Hematopoietic multipotent progenitor cell treated with erythropoietin and hydrocortisone succinate and interleukin-3 and kit ligand, for 4 days (in vitro differentiated cells): ENCODE results near the gene ATP2B1.

Experiments
- DNase-seq: peaks from one replicate; pipeline ENCODE4 v3.0.0-alpha.2; 2015

Gene ATP2B1

DNA sequence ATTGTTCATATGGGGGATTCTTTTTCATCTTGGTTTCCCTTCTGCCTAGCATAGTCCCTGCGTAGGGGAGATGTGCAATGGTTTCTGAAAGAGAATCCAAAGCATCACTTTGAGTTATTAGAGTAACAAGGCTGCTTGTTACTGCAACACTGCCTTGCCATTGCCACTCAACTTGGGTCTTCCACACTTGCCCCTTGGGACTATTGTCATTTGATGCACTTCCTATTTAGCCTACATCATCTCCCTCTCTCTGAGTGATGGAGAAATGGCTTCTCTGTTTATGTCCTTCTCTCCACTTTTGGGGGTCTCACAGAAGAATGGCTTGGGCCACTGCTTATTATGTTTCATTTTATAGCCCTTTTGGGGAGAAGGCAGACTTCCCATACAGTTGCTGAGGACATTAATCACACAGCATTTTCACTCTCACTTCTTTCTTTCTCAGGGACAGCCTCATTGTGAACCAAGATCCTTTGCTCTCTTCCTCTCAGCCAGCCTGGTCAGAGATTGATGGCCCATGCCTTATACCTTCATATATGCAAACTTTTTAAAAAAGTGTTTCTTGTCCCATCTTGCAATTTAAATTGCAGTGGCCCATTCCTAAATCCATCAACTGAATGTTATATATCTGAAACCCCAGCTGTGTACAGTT, 131.9 kb downstream of the ATP2B1 start:
- no peak for DNase-seq

DNA sequence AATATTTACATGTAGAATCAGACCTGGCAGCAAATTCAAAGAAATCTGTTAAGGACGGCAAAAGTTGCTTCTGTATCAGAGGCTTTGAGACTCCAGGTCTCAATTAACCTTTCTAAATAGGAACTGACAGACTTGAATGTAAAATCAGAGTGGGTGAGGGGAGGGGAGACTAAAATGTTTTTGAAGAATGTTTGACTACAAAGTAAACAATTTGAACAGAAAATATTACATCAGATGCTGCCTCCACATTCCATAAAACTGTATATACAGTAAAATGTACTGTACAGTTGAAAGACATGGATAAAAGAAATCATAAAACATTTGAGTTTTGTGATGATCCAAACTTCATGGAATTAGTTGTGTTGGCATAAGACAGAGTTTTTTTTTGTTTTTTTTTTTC, 133.3 kb downstream of the ATP2B1 start:
- no peak for DNase-seq

DNA sequence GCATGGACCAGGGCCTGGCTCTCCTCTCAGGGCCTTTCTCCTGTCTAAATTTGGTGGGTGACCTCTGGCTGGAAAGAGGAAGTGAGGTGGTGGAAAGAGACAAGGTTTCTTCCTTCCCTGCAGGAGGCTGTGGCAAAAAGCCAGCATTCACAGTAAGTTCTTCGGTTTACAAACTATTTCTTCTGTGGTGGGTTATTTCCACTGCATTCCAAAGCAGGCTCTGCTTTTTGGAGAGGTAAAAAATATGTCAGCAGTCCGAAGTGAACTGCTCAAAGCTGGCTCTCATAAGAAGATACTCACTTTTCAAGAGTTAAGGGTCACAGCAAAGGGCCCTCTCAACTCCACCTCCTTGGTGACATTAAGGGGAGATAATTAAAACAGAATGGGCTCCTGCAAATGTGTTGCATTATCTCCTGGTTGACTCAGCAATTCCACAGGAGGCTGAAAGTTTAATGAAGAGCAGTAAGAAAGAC, 133.9 kb downstream of the ATP2B1 start:
- peak; percentile 81 for DNase-seq

- no peak for DNase-seq
These were observed 135.4 kb downstream of the ATP2B1 start for GRCh38 chr12:89573051-89573810.

- DNase-seq = no peak
These were observed 137.0 kb downstream of the ATP2B1 start for GRCh38 chr12:89571491-89572195.

- no peak for DNase-seq
These were observed 140.2 kb downstream of the ATP2B1 start for GRCh38 chr12:89568484-89568883.

- no peak for DNase-seq
These were observed 140.9 kb downstream of the ATP2B1 start for GRCh38 chr12:89567691-89568239.

GRCh38 chr12:89566615-89567014, 142.0 kb downstream of the ATP2B1 start:
- peak; percentile 17 for DNase-seq

GRCh38 chr12:89565002-89565401, 143.6 kb downstream of the ATP2B1 start:
- no peak for DNase-seq

DNA sequence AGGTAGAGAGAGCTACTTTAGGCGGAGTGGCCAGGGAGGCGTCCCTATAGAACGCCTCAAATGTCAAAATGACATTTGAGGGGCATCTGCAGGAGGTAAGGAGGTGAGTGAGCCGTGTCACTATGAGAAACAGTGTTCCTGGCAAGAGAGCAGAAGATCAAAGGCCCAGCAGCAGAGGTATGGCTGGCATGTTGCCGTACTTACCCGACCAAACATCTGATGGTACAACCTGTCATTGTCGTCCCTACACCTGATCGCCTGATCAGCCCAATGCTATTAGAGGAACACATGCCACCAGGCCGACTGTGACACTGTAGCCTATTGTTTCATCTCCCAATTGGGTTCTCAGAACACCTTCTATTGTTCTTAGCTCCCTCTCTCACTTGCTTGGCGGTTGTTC, 148.9 kb downstream of the ATP2B1 start:
- DNase-seq = no peak

DNA sequence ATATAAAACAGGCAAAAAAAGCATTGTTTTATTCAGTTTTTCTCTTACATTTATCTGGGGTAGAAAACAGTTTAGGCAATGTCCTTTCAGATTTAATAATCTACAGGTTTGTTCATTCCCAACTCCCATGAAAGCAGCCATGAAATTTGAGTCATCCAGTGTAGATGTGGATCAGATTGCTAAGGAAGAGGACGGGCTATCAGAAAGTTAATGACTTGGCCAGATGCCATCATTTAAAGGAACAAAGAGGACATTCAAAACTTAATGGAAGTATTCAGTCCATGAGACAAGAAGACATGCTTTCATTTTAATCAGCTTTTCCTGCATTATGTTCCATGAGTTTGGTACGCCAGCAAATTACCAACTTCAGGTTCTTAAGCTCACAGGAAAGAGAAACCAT, 151.7 kb downstream of the ATP2B1 start:
- DNase-seq = no peak

DNA sequence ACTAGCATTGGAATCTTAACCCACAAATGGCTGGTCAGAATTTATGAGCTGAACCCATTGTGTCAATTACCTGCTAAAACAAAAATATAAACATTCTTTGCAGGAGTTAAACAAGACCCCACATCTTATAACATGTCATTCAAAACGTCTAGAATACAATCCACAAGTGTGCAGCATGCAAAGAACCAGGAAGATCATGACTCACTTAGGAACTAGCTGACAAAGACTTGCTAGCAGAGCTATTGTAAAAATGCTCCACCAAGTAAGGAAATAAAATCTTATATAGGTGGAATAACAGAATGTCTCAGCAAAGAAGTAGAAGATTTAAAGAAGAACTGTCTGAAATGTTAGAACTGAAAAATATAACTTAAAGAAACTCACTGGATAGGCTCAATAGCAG, 156.3 kb downstream of the ATP2B1 start:
- DNase-seq = no peak

- DNase-seq = peak; percentile 35
These were observed 156.9 kb downstream of the ATP2B1 start for GRCh38 chr12:89551747-89552146.

- DNase-seq = no peak
These were observed 161.5 kb downstream of the ATP2B1 start for GRCh38 chr12:89547101-89547500.

GRCh38 chr12:89546151-89546550, 162.5 kb downstream of the ATP2B1 start:
- no peak for DNase-seq

DNA sequence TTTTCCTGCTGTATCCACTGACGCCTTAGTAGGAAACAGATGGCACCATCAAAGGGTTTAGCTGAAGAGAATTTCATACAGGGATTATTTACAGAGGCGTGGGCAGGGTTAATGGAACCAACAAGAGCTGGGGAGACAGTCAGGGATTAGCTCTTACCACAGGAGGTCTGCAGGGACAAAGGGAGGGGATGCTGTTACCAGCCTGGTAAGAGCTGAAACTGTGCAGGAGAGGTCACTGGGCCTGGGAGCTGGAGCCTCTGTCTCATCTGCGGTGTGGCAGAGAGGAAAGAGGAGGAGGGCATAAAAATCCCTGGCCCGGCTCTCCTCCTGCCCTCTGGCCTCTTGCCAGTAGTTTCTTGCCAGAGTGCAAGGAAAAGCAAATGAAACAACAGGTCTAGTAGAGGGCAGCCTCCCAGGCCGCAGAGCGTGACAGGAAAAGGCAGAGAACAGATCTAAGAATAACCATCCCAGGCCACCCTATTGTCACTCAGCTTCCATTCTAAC, 163.9 kb downstream of the ATP2B1 start:
- DNase-seq = peak; percentile 44

DNA sequence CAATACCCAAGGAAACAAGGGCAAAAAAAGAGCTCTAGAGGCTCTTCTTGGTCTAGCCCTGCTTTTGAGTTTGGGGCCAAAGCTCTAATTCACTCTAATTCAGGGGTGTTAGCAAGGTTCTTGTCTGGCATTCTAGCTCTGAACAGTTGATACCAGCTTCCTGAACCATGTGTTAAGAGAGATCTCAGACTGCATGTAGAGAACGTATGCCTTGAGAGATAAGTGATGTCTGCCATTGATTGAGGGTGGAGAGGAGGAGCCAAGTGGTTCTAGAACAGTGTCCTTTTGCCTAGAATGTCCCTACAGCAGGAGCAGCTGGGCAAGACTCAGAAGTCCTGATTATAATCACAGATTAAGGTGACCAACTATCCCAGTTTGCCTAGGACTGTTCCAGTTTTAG, 164.6 kb downstream of the ATP2B1 start:
- peak; percentile 59 for DNase-seq

DNA sequence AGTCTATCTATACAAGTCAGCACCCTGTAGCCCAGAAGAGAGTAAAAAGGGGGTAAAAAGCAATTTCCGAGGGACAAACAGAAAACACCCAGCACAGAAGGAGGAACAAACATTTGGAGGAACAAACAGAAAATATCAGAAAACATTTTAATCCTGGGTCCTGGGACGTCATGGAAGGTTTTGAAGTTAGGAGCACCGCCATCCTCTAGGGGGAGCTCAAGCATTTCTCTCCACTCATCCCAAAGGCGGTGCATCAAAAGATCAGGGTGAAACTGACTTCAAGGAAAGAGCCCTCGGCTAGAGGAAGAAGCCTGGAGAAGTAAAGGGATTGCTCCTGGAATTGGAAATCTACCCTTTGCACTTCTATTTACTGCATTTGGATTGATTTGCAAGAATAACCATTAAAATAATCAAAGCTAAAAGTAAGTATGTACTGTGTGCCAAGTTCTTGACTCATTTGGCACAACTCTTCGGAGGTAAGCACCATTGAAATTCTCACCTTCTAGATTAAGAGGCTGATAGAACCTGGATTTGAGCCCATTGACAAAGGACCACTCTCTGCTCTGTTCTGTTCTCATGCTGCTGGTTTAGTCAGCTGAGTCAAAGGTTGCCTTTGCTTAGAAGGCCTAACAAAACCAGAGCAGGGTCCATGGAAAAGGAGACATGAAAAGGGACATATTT, 165.6 kb downstream of the ATP2B1 start:
- peak; percentile 91 for DNase-seq

DNA sequence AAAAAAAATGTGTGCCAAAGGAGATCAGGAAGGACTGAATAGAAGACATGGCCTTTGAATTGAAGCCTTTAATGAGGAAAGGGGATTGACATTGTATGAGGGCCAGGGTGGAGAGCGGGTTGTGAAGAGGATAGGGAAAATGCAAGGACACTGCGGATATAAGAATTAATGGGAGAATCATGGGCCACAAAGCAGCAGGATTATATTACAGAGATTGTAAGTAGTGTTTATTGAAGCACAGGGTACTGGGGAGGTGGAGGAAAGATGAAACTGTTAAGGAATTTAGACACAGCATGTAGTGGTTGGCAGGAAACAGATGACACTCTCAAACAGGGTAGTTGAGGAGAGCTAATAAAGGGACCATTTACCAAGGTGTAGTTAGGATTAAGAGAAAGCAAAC, 166.4 kb downstream of the ATP2B1 start:
- DNase-seq = no peak

GRCh38 chr12:89540586-89540985, 168.1 kb downstream of the ATP2B1 start:
- peak; percentile 80 for DNase-seq

- no peak for DNase-seq
These were observed 169.0 kb downstream of the ATP2B1 start for GRCh38 chr12:89539426-89540223.

DNA sequence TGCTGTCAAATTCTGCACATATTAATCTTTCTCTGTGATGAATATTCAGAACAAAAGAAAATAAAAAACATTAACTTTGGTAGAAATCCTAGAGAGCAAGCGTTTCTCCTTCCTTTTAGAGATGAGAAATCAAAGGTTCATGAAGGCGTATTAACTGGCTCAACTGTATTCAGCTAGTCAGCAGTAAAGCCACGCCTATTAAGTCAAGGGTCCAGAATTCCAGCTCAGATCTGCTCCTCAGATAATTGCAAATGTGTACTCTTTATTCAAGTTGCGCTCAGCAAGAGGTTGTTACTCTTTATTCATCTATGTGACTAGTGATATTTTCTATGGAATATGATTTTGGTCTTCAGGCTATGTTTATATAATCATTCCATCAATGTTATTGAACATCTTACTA, 169.7 kb downstream of the ATP2B1 start:
- no peak for DNase-seq
